AG04450 (cell line): Measurements from ENCODE around the gene YRDC. TPM values are rescaled to one million over a fixed set of nuclear protein-coding genes. Genes with fewer than 3 reads are reported as not detected.

Experiments used
- CTCF ChIA-PET: fragments of 300-600, 350-600 bp; formaldehyde crosslinking; extraction: SDS; loops from one replicate; lab custom pipeline; 2022; ENCODE audit warnings: antibody characterized with exemption, inconsistent platforms; lab: Charles Lee
- POLR2A ChIA-PET: fragments of 350-600 bp; formaldehyde crosslinking; extraction: SDS; loops from one replicate; lab custom pipeline; 2021; ENCODE audit warnings: antibody characterized with exemption, inconsistent platforms; lab: Yijun Ruan, JAX
- DNase-seq: peaks from one replicate; pipeline ENCODE4 v3.0.0-alpha.2; 2011; ENCODE audit warnings: low read depth, low spot score
- H3K27ac ChIP-seq: one replicate; pipeline ENCODE4 v1.5.1; 2012; ENCODE audit warnings: low read depth, low read length, control low read depth
- H3K27me3 ChIP-seq: one replicate; pipeline ENCODE4 v1.6.0; 2012; ENCODE audit warnings: low read length; ENCODE audit not compliant: control insufficient read depth, insufficient read depth
- H3K4me3 ChIP-seq: 2 replicates; pipeline ENCODE4 v1.5.1; 2011; ENCODE audit warnings: mild to moderate bottlenecking, low read depth, low read length, control low read depth
- H3K9me3 ChIP-seq: 2 replicates; pipeline ENCODE4 v1.5.1; 2012; ENCODE audit warnings: low read length; ENCODE audit not compliant: control insufficient read depth, insufficient read depth
- polyA plus RNA-seq: library from polyadenylated mRNA; depleted of rRNA; stranded (reverse); fragments of >200 nt; gene quantifications from 2 replicates; pipeline ENCODE4 v1.2.3, GENCODE V29; 2011
- TF ChIP-seq, protein P1 (sequence below): IDR thresholded peaks from 2 replicates; pipeline ENCODE4 v1.5.1; 2011; ENCODE audit warnings: low read depth, low read length, control low read depth, inconsistent platforms

Gene YRDC
- polyA plus RNA-seq, 1 experiment = 15.2 TPM

DNA sequence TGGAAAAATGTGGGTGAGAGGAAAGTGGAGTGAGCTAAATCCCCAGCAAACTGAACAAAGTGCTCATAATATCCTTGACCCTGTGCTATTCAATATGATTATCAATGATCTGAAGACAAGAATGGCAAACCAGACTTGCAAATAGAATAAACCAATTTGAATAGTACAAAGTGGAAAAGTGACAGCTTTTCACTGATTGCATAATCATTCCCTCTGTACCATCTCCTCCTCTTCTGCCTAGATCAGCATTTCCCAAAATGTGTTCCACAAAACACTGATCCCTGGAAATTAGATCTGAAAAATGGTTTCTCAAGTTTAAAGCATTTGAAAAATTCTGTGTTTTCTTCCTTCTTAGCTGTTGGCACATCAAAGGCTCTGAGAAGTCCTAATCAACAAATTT, 43.3 kb upstream of the YRDC start:
- H3K4me3 ChIP-seq = no peak overlapping the region
- POLR2A ChIA-PET = interaction anchor here (0.6 to 1.2 kb wide), 3 partner anchors 8 to 62 kb away, joined by 3 to 4 read pairs (median 3); partner anchors contain the start of genes C1orf122, MTF1 and YRDC
- CTCF ChIA-PET = interaction anchor here (0.7 to 3.7 kb wide), 2 partner anchors 9 to 19 kb away, joined by 4 to 64 read pairs; partner anchors contain the start of gene MTF1
- no peaks in the 10 kb centered on the region for H3K27me3 ChIP-seq
- H3K9me3 ChIP-seq = no peaks in the 10 kb centered on the region
- no peak for DNase-seq
- no peak overlapping the region for H3K27ac ChIP-seq
- TF ChIP-seq, protein P1, sequence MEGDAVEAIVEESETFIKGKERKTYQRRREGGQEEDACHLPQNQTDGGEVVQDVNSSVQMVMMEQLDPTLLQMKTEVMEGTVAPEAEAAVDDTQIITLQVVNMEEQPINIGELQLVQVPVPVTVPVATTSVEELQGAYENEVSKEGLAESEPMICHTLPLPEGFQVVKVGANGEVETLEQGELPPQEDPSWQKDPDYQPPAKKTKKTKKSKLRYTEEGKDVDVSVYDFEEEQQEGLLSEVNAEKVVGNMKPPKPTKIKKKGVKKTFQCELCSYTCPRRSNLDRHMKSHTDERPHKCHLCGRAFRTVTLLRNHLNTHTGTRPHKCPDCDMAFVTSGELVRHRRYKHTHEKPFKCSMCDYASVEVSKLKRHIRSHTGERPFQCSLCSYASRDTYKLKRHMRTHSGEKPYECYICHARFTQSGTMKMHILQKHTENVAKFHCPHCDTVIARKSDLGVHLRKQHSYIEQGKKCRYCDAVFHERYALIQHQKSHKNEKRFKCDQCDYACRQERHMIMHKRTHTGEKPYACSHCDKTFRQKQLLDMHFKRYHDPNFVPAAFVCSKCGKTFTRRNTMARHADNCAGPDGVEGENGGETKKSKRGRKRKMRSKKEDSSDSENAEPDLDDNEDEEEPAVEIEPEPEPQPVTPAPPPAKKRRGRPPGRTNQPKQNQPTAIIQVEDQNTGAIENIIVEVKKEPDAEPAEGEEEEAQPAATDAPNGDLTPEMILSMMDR = no peak

DNA sequence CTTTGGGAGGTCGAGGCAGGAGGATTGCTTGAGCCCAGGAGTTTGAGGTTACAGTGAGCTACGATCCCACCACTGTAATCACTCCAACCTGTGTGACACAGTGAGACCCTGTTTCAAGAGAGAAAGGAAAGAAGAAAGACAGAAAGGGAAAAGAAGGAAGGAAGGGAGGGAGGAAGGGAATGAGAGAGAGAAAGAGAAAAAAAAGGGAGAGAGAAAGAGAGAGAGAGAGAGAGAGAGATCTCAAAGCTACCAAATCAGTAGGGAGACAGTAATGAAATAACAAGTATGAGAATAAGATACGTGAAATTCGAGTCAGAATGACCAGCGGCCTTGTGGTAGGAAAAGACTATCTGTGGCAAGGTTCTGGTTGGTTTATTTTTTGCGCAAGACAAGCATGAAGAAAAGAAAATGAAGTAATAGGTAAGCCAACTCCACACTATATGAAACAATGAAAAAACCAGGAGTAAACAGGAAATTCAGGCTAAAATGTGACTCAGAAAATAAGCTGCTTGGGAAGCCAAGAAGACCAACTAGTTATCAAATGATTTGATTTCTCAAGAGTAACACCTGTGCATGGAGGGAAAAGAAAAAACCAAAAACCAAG, 42.4 kb upstream of the YRDC start:
- Histone ChIP-seq H3K9me3 (no peaks in the 10 kb centered on the region), H3K4me3 (no peak overlapping the region), H3K27ac (no peak overlapping the region), H3K27me3 (no peaks in the 10 kb centered on the region)
- DNase-seq = no peak
- TF ChIP-seq, protein P1 = no peak
- POLR2A ChIA-PET = interaction anchor here (0.7 to 1.2 kb wide), 2 partner anchors 9 to 42 kb away, joined by 3 read pairs; partner anchors contain the start of genes C1orf122, MTF1 and YRDC
- CTCF ChIA-PET = interaction anchor here (0.5 to 3.7 kb wide), 7 partner anchors 9 to 336 kb away, joined by 3 to 64 read pairs (median 4); partner anchors contain the start of gene MTF1

DNA sequence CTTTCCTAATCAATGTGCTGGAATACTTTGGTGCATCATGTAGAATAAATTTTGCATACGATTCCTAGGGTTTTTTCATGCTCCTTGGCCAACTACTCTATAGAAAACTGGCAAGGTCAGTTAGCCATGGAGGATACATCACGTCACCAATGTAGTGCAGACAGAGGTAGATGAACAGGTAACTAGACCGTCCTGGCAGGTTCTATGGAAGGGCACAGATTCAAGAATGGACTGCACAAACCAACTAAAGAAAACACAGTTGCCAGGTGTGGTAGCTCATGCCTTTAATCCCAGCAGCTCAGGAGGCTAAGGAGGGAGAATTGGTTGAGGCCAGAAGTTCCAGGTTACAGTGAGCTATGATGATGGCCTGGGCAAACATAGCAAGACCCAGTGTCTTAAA, 41.5 kb upstream of the YRDC start:
- Histone ChIP-seq H3K9me3 (no peaks in the 10 kb centered on the region), H3K27ac (no peak overlapping the region), H3K4me3 (no peak overlapping the region), H3K27me3 (no peaks in the 10 kb centered on the region)
- DNase-seq = no peak
- ChIA-PET CTCF (interaction anchor here (1.0 to 3.7 kb wide), 2 partner anchors 10 to 13 kb away, joined by 3 to 64 read pairs; partner anchors contain the start of gene MTF1), POLR2A (no interaction called here)
- TF ChIP-seq, protein P1 = no peak

DNA sequence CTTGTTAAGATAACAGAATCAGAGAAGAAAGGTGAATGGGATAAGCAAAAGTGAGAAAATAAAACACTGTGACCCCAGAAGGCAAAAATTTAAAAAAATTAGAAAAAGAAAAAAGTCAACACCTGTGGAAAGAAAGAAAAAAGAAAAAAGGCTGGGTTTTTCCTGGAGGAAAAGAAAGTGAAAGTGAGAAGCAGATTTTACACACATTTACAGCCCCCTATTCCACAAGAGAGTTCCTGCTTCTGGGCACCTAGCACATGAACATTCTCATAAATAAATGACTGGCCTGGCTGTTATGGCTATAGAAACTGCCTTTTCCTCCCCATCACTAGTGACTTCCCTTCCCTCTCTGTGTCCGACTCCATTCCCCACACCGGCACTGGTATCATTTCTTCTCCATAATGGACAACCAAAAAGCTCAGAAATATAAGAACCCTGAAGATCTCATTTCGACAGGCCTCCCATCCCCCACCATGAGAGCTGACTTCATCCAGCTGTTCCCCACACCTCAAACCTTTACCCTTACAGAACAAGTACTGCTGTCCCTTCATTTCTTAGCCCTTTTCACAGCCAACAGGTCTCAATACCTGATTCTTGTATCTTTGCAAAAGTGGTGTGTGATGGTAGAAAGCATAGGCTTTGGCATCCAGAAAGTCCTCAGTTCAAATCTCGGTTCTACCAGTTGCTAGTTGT, 38.8 kb upstream of the YRDC start:
- POLR2A ChIA-PET = interaction anchor here (0.6 kb wide), 1 partner anchor 9 kb away, joined by 4 read pairs; no protein-coding TSS in a partner anchor
- H3K9me3 ChIP-seq = no peaks in the 10 kb centered on the region
- no peaks in the 10 kb centered on the region for H3K27me3 ChIP-seq
- TF ChIP-seq, protein P1 = no peak
- CTCF ChIA-PET = interaction anchor here (0.6 to 5.4 kb wide), 3 partner anchors 14 to 180 kb away, joined by 3 to 52 read pairs (median 3); partner anchors contain the start of gene MTF1
- DNase-seq = no peak
- H3K4me3 ChIP-seq = no peak overlapping the region
- H3K27ac ChIP-seq = no peak overlapping the region
